HepG2 (cell line): ENCODE results near the gene SH3BGRL2. TPM values are rescaled to one million over a fixed set of nuclear protein-coding genes. Genes with fewer than 3 reads are reported as not detected.

Experiments
- ATAC-seq: fragments of 200-7000 bp; cut with Tn5 transposase; 3 replicates; pipeline ENCODE4 v1.9.1; 2020; ENCODE audit warnings: mild to moderate bottlenecking, moderate library complexity
- Bru-seq: library from RNA; stranded (reverse); fragments of 400-500 nt; gene quantifications from one replicate; lab custom pipeline; 2021; lab: Mats Ljungman, UMichigan
- BruChase-seq, 2 experiments: library from RNA; stranded (reverse); fragments of 400-500 nt; gene quantifications; one replicate each; lab custom pipeline; 2021; lab: Mats Ljungman, UMichigan
- BruUV-seq: library from RNA; stranded (reverse); fragments of 400-500 nt; replicated peaks from 2 replicates; lab custom pipeline; 2021; lab: Mats Ljungman, UMichigan
- CTCF ChIA-PET: fragments of 300-600 bp; formaldehyde crosslinking; extraction: SDS; loops from one replicate; lab custom pipeline; 2021; ENCODE audit warnings: low total read pairs, inconsistent platforms, low intra/inter-chr PET ratio; lab: Yijun Ruan, JAX
- POLR2A ChIA-PET: fragments of 350-600 bp; sonication (Branson Sonifier 250); formaldehyde crosslinking; loops from one replicate; lab custom pipeline; 2020; ENCODE audit warnings: antibody characterized with exemption, inconsistent platforms; lab: Yijun Ruan, JAX
- DNase-seq: peaks from one replicate; pipeline ENCODE4 v3.0.0-alpha.2; 2015; ENCODE audit warnings: low spot score
- FAIRE-seq: peaks from 3 replicates; lab custom pipeline; 2011; peaks lifted over from hg19 to GRCh38; lab: Jason Lieb, UNC
- H2AFZ ChIP-seq: one replicate; pipeline ENCODE4 v1.6.1; 2011; ENCODE audit warnings: low read length, inconsistent platforms
- H3K27ac ChIP-seq: fragments of 300-600 bp; 3 replicates; pipeline ENCODE4 v1.8.0; 2011; ENCODE audit warnings: mixed run types, mild to moderate bottlenecking, mixed read lengths, low read length, inconsistent platforms; ENCODE audit not compliant: insufficient read depth; ENCODE audit errors: extremely low read length
- H3K27me3 ChIP-seq, 2 experiments: fragments of 200-600 bp in 1 of 2; 2 replicates in 1 of 2; 3 replicates in 1 of 2; pipeline versions ENCODE4 v1.6.0 to v1.8.0; 2011; ENCODE audit warnings: low read length in 2 of 2, mild to moderate bottlenecking in 2 of 2, moderate library complexity in 2 of 2, inconsistent platforms in 1 of 2; ENCODE audit not compliant: insufficient read depth in 2 of 2, control insufficient read depth in 1 of 2
- H3K36me3 ChIP-seq, 2 experiments: fragments of 200-600 bp in 1 of 2; replicated peaks in 1 of 2; 2 replicates in 1 of 2; 3 replicates in 1 of 2; pipeline versions ENCODE4 v1.5.1 to v1.8.0; 2011; ENCODE audit warnings: low read length in 2 of 2, inconsistent platforms in 1 of 2; ENCODE audit not compliant: insufficient read depth in 2 of 2, control insufficient read depth in 1 of 2
- H3K4me1 ChIP-seq: 2 replicates; pipeline ENCODE4 v1.5.1; 2012; ENCODE audit warnings: low read length, inconsistent platforms; ENCODE audit not compliant: insufficient read depth
- H3K4me2 ChIP-seq: 2 replicates; pipeline ENCODE4 v1.6.0; 2011; ENCODE audit warnings: low read depth, low read length, inconsistent platforms
- H3K4me3 ChIP-seq, 3 experiments: fragments of 200-600 bp in 1 of 3; sonication (generic), shearing (Covaris generic) in 1 of 3; replicated peaks in 1 of 3; 2 replicates each; pipeline ENCODE4 v1.5.1; 2011 to 2016; ENCODE audit warnings: low read length in 3 of 3, inconsistent platforms in 2 of 3, low read depth in 2 of 3, mild to moderate bottlenecking in 2 of 3, control low read depth in 1 of 3, mixed read lengths in 1 of 3; ENCODE audit not compliant: insufficient read depth in 1 of 3
- H3K79me2 ChIP-seq: one replicate; pipeline ENCODE4 v1.6.1; 2011; ENCODE audit warnings: low read length, inconsistent platforms; ENCODE audit not compliant: insufficient read depth
- H3K9ac ChIP-seq: 2 replicates; pipeline ENCODE4 v1.6.0; 2011; ENCODE audit warnings: mild to moderate bottlenecking, low read depth, low read length, inconsistent platforms; ENCODE audit not compliant: insufficient read depth
- H3K9me3 ChIP-seq: 2 replicates; pipeline ENCODE4 v1.5.1; 2012; ENCODE audit warnings: mild to moderate bottlenecking, low read length
- H4K20me1 ChIP-seq: 2 replicates; pipeline ENCODE4 v1.6.0; 2011; ENCODE audit warnings: inconsistent platforms, mild to moderate bottlenecking, low read length, moderate library complexity; ENCODE audit not compliant: insufficient read depth
- ATF7-NPFF ChIP-seq: sonication (generic); formaldehyde crosslinking; IDR thresholded peaks from 2 replicates; pipeline ENCODE4 v1.8.1; 2023; ENCODE audit warnings: mild to moderate bottlenecking, low read depth, missing genetic modification reagents, moderate library complexity
- CBX1 ChIP-seq: IDR thresholded peaks from one replicate; pipeline ENCODE4 v1.6.1; 2016; ENCODE audit warnings: antibody characterized with exemption, low read depth
- FOSL2 ChIP-seq: sonication (generic); formaldehyde crosslinking; IDR thresholded peaks from 2 replicates; pipeline ENCODE4 v1.4.0; 2020; ENCODE audit warnings: missing genetic modification reagents
- HMGA1 ChIP-seq: sonication (generic); formaldehyde crosslinking; conservative IDR thresholded peaks from 2 replicates; pipeline ENCODE4 v1.4.0; 2020; ENCODE audit warnings: missing genetic modification reagents
- HOXA9 ChIP-seq: sonication (generic); formaldehyde crosslinking; IDR thresholded peaks from 2 replicates; pipeline ENCODE4 v1.8.1; 2022; ENCODE audit warnings: missing genetic modification reagents, mild to moderate bottlenecking, moderate library complexity, borderline replicate concordance
- KLF15 ChIP-seq: sonication (generic); formaldehyde crosslinking; IDR thresholded peaks from 2 replicates; pipeline ENCODE4 v1.8.1; 2023; ENCODE audit warnings: borderline replicate concordance, mild to moderate bottlenecking, inconsistent platforms, missing genetic modification reagents, mixed read lengths
- KMT2A ChIP-seq: sonication (generic); formaldehyde crosslinking; IDR thresholded peaks from 2 replicates; pipeline ENCODE4 v1.4.0; 2020; ENCODE audit warnings: missing genetic modification reagents
- POLR2AphosphoS5 ChIP-seq: IDR thresholded peaks from 2 replicates; pipeline ENCODE4 v1.6.1; 2012; ENCODE audit warnings: low read depth, low read length
- RAD21 ChIP-seq: fragments of 450-650 bp; formaldehyde crosslinking; IDR thresholded peaks from 2 replicates; pipeline ENCODE4 v1.5.0; 2020; ENCODE audit warnings: mild to moderate bottlenecking
- RELA ChIP-seq: sonication (generic); formaldehyde crosslinking; IDR thresholded peaks from 2 replicates; pipeline ENCODE4 v1.4.0; 2020; ENCODE audit warnings: missing genetic modification reagents
- ZNF296 ChIP-seq: sonication (generic); formaldehyde crosslinking; conservative IDR thresholded peaks from 2 replicates; pipeline ENCODE4 v1.5.0; 2020; ENCODE audit warnings: mild to moderate bottlenecking, missing genetic modification reagents
- ZNF44 ChIP-seq: sonication (generic); formaldehyde crosslinking; IDR thresholded peaks from 2 replicates; pipeline ENCODE4 v1.5.1; 2020; ENCODE audit warnings: mild to moderate bottlenecking, missing genetic modification reagents
- ZNF563 ChIP-seq: sonication (generic); formaldehyde crosslinking; IDR thresholded peaks from 2 replicates; pipeline ENCODE4 v1.8.0; 2022; ENCODE audit warnings: mild to moderate bottlenecking, moderate library complexity, missing genetic modification reagents
- ZNF597 ChIP-seq: sonication (generic); formaldehyde crosslinking; IDR thresholded peaks from 2 replicates; pipeline ENCODE4 v1.5.0; 2020; ENCODE audit warnings: missing genetic modification reagents
- WGBS: methylation state at CpG from one replicate; pipeline ENCODE4 v1.1.6; 2017; ENCODE audit warnings: low lambda C conversion rate; 5-methylcytosine and 5-hydroxymethylcytosine counted together
- in situ Hi-C: cut with HindIII; loops from 2 replicates; pipeline ENCODE4 v1.10.0; 2017; ENCODE audit warnings: low pct_unique_long_range_greater_than_20kb; ENCODE audit not compliant: extremely low pct_ligation_motif_present
- intact Hi-C: fragments of 100-400 bp; cut with micrococcal nuclease; formaldehyde crosslinking; loops from one replicate; pipeline ENCODE4 v1.10.0; 2022; ENCODE audit not compliant: unreplicated experiment
- long read RNA-seq, 2 experiments: library from RNA in 1 of 2; library from polyadenylated mRNA in 1 of 2; stranded (forward) in 1 of 2; unstranded in 1 of 2; transcript quantifications; one replicate each; pipeline ENCODE4 v2.0.0, GENCODE V29; 2019 to 2022
- polyA minus RNA-seq, 3 experiments: library from RNA; depleted of rRNA, polyadenylated mRNA; stranded (reverse); fragments of >200 nt; gene quantifications; 2 replicates each; pipeline ENCODE4 v1.2.3, GENCODE V29; 2011; ENCODE audit warnings: low replicate concordance in 1 of 3
- polyA plus RNA-seq, 8 experiments: library from polyadenylated mRNA; depleted of rRNA in 3 of 8; stranded (reverse) in 7 of 8; unstranded in 1 of 8; fragments of >200 nt; fragmentation: Illumina TruSeq in 4 of 8; extraction: Trizol in 4 of 8; gene quantifications; 2 replicates each; pipeline versions ENCODE4 v1.2.1 to v1.2.3, GENCODE V29; 2011 to 2016; ENCODE audit warnings: low read depth in 4 of 8, missing spikeins in 1 of 8, mixed read lengths in 1 of 8; ENCODE audit not compliant: insufficient read depth in 1 of 8
- total RNA-seq, 5 experiments: library from RNA; depleted of rRNA; stranded (reverse); fragments of >200 nt; fragmentation: Illumina TruSeq; extraction: Trizol; gene quantifications; 2 replicates each; pipeline ENCODE4 v1.2.3, GENCODE V29; 2016; ENCODE audit warnings: low read depth in 1 of 5
- TF ChIP-seq, protein P1 (sequence below): sonication (generic); formaldehyde crosslinking; IDR thresholded peaks from 2 replicates; pipeline ENCODE4 v1.5.0; 2020; ENCODE audit warnings: missing genetic modification reagents, mild to moderate bottlenecking, borderline replicate concordance

The SH3BGRL2 gene
- total RNA-seq (2016; rRNA removed; fragmentation: Illumina TruSeq; extraction: Trizol): 28.8 and 49.2 TPM in 2 replicates
- total RNA-seq (2016; cell fraction: cytosol; rRNA removed; fragmentation: Illumina TruSeq; extraction: Trizol; ENCODE audit: low read depth): 2.4 and 2.6 TPM in 2 replicates
- 28.8 and 50.1 TPM in 2 replicates for total RNA-seq (2016; cell fraction: insoluble cytoplasmic fraction; rRNA removed; fragmentation: Illumina TruSeq; extraction: Trizol)
- total RNA-seq (2016; cell fraction: membrane; rRNA removed; fragmentation: Illumina TruSeq; extraction: Trizol): 18.7 and 20.1 TPM in 2 replicates
- total RNA-seq (2016; cell fraction: nucleus; rRNA removed; fragmentation: Illumina TruSeq; extraction: Trizol): 21.9 and 24.0 TPM in 2 replicates
- polyA plus RNA-seq (2011; rRNA removed): 9.1 and 10.9 TPM in 2 replicates
- polyA plus RNA-seq (2011; cell fraction: cytosol; rRNA removed): 5.4 and 9.9 TPM in 2 replicates
- 3.0 and 3.8 TPM in 2 replicates for polyA plus RNA-seq (2011; cell fraction: nucleus; rRNA removed)
- 14.3 and 18.3 TPM in 2 replicates for polyA plus RNA-seq (2012)
- 2.0 and 2.3 TPM in 2 replicates for polyA plus RNA-seq (2016; cell fraction: cytosol; fragmentation: Illumina TruSeq; extraction: Trizol; ENCODE audit: low read depth)
- 41.2 and 44.0 TPM in 2 replicates for polyA plus RNA-seq (2016; cell fraction: insoluble cytoplasmic fraction; fragmentation: Illumina TruSeq; extraction: Trizol; ENCODE audit: low read depth)
- polyA plus RNA-seq (2016; cell fraction: membrane; fragmentation: Illumina TruSeq; extraction: Trizol; ENCODE audit: low read depth): 9.8 and 9.9 TPM in 2 replicates
- polyA plus RNA-seq (2016; cell fraction: nucleus; fragmentation: Illumina TruSeq; extraction: Trizol; ENCODE audit: insufficient read depth, low read depth): 22.0 and 22.3 TPM in 2 replicates
- 0.14 and 7.0 TPM in 2 replicates for polyA minus RNA-seq (2011; rRNA and poly(A)+ RNA removed; ENCODE audit: low replicate concordance)
- 13.6 and 16.5 TPM in 2 replicates for polyA minus RNA-seq (2011; cell fraction: cytosol; rRNA and poly(A)+ RNA removed)
- polyA minus RNA-seq (2011; cell fraction: nucleus; rRNA and poly(A)+ RNA removed): 16.2 and 18.3 TPM in 2 replicates
- percentile 90 among the genes with signal in this experiment for Bru-seq, nascent RNA
- percentile 91 among the genes with signal in this experiment for BruChase-seq, experiment 1, labeled RNA remaining after a 6-hour chase
- percentile 86 among the genes with signal in this experiment for BruChase-seq, experiment 2, labeled RNA remaining after a 2-hour chase
- long read RNA-seq, experiment 1, full-length matches to known transcripts: 9 of 21 reads
- long read RNA-seq, experiment 1, partial matches to known transcripts: 0 of 21 reads
- long read RNA-seq, experiment 1, other reads (novel, unspliced or antisense): 12 of 21 reads
- long read RNA-seq, experiment 2, full-length matches to known transcripts: 7 of 58 reads
- long read RNA-seq, experiment 2, partial matches to known transcripts: 0 of 58 reads
- long read RNA-seq, experiment 2, other reads (novel, unspliced or antisense): 51 of 58 reads

DNA sequence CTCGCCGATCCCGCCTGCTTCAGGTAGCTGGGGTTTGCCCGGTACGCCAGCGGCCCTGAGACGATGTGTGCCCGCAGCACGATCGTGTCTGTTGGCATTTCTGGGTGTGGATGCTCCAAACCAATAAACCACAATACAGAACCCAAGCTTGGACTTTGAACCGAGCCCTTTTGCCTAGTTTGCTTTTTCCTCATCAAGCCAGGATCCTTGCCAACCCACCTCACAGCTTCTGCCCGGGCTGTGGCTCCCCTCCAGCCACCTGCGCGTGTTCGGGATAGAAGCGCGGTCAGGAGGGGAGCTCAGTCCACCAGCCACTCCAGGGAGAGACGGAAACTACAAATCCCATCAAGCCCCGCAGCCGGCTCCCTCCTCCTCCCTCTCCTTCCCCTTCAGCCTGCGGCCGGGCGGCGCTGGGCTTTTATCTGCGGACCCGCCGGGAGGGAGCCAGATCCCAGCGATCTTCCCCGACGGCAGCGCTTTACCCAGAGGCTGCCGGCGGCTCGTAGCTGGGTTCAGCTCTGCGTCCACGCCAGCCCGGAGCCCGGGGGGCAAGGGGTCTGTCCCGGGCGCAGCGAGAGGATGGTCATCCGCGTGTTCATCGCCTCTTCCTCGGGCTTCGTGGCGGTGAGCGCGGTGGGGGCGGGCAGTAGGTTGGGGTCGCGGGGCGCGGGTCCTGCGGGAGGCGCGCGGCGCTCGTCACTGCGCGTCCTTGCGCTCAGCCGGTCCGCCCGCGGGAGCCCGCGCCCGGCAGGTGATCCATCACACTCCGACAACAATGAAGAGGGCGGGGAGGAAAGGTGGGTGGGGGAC, at the start of gene SH3BGRL2:
SH3BGRL2 (plus strand) TSS at position 447 of the 810 bp plus-strand sequence; CDS start at position 580, 133 bp downstream.
- no peaks in the 10 kb centered on the region for H3K36me3 ChIP-seq
- no peaks in the 10 kb centered on the region; a peak in 1 of 5 replicates for H3K27me3 ChIP-seq
- peaks cover 60% of the 10 kb centered on the region for H3K4me1 ChIP-seq
- H2AFZ ChIP-seq: peak within 1 kb of the TSS; percentile 92
- POLR2A ChIA-PET: interaction anchor here (0.6 to 3.4 kb wide), 21 partner anchors 8 to 94 kb away, joined by 3 to 46 read pairs (median 5); partner anchors contain the start of gene LCA5
- 0% methylated on average over 17 of the region's 72 CpGs for WGBS
- no TSS peak for BruUV-seq
- peak within 1 kb of the TSS; percentile 93 for H3K4me2 ChIP-seq
- in situ Hi-C loops (no loop called here), intact Hi-C loops (loop anchor here (1.0 to 2.0 kb wide), 4 partner anchors 14 to 57 kb away; no protein-coding TSS in a partner anchor)
- no peaks in the 10 kb centered on the region for H3K9me3 ChIP-seq
- peak within 1 kb of the TSS; percentile 85 for H3K9ac ChIP-seq
- ATAC-seq: peak; percentile 94
- CTCF ChIA-PET: no interaction called here
- DNase-seq: peak; percentile 89
- H3K79me2 ChIP-seq: peaks cover 32% of the 10 kb centered on the region
- FAIRE-seq: no peak
- H3K4me3 ChIP-seq: peak within 1 kb of the TSS; percentile 76 to 83 (median 81)
- H3K27ac ChIP-seq: peak within 1 kb of the TSS; percentile 92
- H4K20me1 ChIP-seq: no peaks in the 10 kb centered on the region
- TF ChIP-seq ZNF44 (CRISPR knock-in tag): 0 out of 2 replicates have a peak, but pooled peaks have one; percentile 39
- TF ChIP-seq ZNF597 (CRISPR knock-in tag): no peak
- TF ChIP-seq ATF7-NPFF (CRISPR knock-in tag): peak; percentile 46
- TF ChIP-seq CBX1: no peak
- no peak for TF ChIP-seq HMGA1 (CRISPR knock-in tag)
- TF ChIP-seq, protein P1, sequence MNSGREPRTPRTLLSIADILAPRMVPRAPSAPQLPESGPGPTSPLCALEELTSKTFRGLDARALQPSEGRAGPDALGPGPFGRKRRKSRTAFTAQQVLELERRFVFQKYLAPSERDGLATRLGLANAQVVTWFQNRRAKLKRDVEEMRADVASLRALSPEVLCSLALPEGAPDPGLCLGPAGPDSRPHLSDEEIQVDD (CRISPR knock-in tag): peak; percentile 58
- peak; percentile 67 for TF ChIP-seq POLR2AphosphoS5
- no peak for TF ChIP-seq FOSL2 (CRISPR knock-in tag)
- no peak for TF ChIP-seq HOXA9 (CRISPR knock-in tag)
- no peak for TF ChIP-seq KLF15 (CRISPR knock-in tag)
- TF ChIP-seq ZNF296 (CRISPR knock-in tag): no peak
- TF ChIP-seq RELA (CRISPR knock-in tag): no peak
- TF ChIP-seq RAD21 (CRISPR knock-in tag): peak; percentile 23; the same call in 1 of the 2 replicates
- TF ChIP-seq KMT2A (CRISPR knock-in tag): peak; percentile 11; the same call in 1 of the 2 replicates
- TF ChIP-seq ZNF563 (CRISPR knock-in tag): peak; percentile 30; the same call in 1 of the 2 replicates
